WI38 (cell line): ENCODE data around the gene UXS1.

Experiments
- H3K4me3 ChIP-seq: 2 replicates; pipeline ENCODE4 v1.5.1; 2011; ENCODE audit warnings: low read depth, mild to moderate bottlenecking, control low read depth, low read length
- TF ChIP-seq, protein P1 (sequence below): IDR thresholded peaks from 2 replicates; pipeline ENCODE4 v1.5.1; 2012; ENCODE audit warnings: low read depth, mild to moderate bottlenecking, control low read depth, low read length

The UXS1 gene

DNA sequence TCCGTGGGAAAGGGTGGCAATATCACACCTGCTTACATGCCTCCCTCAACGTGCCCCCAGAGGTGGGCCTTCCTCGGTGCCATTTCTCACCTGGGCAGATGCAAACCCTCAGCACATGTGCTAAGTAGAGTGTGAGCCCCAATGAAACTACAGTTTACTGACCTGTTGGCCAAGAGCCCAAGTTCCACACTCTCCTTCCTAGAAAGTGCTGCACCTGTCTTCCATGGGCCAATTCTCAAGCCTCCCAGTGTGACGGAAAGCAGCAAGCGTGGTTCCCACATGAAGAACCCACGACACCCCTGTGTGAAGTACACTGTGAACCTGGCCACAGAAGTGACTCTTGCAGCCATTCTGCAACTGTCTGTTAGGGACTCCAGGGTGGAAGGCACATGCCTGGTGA, 73.7 kb downstream of the UXS1 start:
- H3K4me3 ChIP-seq = no peak overlapping the region
- TF ChIP-seq, protein P1, sequence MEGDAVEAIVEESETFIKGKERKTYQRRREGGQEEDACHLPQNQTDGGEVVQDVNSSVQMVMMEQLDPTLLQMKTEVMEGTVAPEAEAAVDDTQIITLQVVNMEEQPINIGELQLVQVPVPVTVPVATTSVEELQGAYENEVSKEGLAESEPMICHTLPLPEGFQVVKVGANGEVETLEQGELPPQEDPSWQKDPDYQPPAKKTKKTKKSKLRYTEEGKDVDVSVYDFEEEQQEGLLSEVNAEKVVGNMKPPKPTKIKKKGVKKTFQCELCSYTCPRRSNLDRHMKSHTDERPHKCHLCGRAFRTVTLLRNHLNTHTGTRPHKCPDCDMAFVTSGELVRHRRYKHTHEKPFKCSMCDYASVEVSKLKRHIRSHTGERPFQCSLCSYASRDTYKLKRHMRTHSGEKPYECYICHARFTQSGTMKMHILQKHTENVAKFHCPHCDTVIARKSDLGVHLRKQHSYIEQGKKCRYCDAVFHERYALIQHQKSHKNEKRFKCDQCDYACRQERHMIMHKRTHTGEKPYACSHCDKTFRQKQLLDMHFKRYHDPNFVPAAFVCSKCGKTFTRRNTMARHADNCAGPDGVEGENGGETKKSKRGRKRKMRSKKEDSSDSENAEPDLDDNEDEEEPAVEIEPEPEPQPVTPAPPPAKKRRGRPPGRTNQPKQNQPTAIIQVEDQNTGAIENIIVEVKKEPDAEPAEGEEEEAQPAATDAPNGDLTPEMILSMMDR = no peak

GRCh38 chr2:106119074-106119473, 75.0 kb downstream of the UXS1 start:
- H3K4me3 ChIP-seq = no peak overlapping the region
- TF ChIP-seq, protein P1 = no peak

- no peak overlapping the region for H3K4me3 ChIP-seq
- TF ChIP-seq, protein P1 = no peak
These were observed 76.0 kb downstream of the UXS1 start for GRCh38 chr2:106117882-106118684.

DNA sequence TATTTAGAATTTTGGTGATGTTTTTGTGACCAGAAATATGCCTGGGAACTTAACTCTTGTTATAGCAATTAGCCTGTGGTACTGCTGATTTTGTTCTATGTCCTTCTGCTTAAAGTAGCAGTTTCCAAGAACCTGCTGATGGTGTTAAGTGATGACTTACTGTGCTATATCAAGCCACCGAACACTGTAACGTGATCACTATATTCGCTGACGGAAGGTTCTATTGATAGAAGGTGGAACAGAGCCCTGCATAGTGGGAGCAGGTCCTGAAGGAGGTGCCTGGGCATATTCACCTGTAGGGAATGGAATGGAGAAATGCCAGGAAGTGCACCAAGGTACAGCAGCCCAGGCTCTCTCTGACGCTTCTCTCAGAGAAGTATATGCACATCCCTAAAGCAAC, 76.8 kb downstream of the UXS1 start:
- TF ChIP-seq, protein P1 = no peak
- H3K4me3 ChIP-seq = no peak overlapping the region

DNA sequence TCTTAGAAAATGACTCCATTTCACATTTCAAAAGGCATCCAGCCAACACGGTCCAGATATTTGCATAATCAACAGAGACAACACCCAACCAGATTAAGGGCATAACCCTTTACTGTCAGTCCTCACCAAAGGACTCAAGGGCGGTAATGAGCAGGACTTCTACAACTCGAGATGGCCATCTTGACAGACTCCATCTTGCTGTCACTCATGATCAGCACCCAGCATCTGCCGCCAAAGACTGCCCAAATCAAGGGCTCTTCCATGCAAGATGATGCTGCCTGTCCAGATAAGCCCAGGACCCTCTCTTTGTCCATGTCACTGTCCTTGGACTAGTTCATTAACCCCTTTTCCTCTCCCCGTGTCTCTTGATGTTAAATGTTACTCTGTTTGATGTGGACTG, 77.9 kb downstream of the UXS1 start:
- no peak overlapping the region for H3K4me3 ChIP-seq
- TF ChIP-seq, protein P1 = no peak

GRCh38 chr2:106115665-106116064, 78.4 kb downstream of the UXS1 start:
- no peak overlapping the region for H3K4me3 ChIP-seq
- TF ChIP-seq, protein P1 = no peak

DNA sequence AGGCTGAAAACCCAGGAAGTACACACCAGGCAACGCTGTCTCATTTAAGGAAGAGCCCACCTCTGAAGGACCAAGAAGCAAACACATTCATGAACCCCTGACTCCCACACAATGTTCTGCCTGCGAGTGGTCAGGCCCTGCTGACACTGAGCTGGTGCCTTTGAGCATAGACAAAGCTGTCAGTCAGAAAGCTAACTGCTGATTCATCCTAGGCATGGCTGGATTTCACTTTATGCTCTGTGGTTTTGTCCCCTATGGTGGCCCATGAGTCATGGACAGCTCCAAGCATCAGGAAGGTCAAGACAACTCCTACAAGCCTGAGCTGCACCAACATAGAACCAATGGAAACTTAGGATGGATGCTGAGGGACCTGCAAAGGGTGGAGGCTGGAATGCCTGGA, 78.9 kb downstream of the UXS1 start:
- no peak overlapping the region for H3K4me3 ChIP-seq
- TF ChIP-seq, protein P1 = no peak
